PC-9 (cell line): Measurements from ENCODE around the gene IFT81. TPM values are rescaled to one million over a fixed set of nuclear protein-coding genes. Genes with fewer than 3 reads are reported as not detected.

ENCODE experiments used
- Bru-seq: library from RNA; stranded (reverse); fragments of 400-500 nt; gene quantifications from one replicate; lab custom pipeline; 2021; lab: Mats Ljungman, UMichigan
- BruChase-seq, 2 experiments: library from RNA; stranded (reverse); fragments of 400-500 nt; gene quantifications; one replicate each; lab custom pipeline; 2021; lab: Mats Ljungman, UMichigan
- BruUV-seq: library from RNA; stranded (reverse); fragments of 400-500 nt; replicated peaks from 2 replicates; lab custom pipeline; 2021; lab: Mats Ljungman, UMichigan
- CTCF ChIA-PET: fragments of 300-600 bp; sonication (Branson Sonifier 250); formaldehyde crosslinking; loops from one replicate; lab custom pipeline; 2022; ENCODE audit warnings: antibody characterized with exemption; lab: Charles Lee
- POLR2A ChIA-PET: fragments of 300-600 bp; sonication (Branson Sonifier 250); formaldehyde crosslinking; loops from one replicate; lab custom pipeline; 2022; ENCODE audit warnings: antibody characterized with exemption; ENCODE audit not compliant: unreplicated experiment; lab: Charles Lee
- DNase-seq, 2 experiments: peaks; one replicate each; pipeline versions ENCODE4 v3.0.0 to v3.0.0-alpha.2; 2015 to 2022; ENCODE audit warnings: mixed read lengths in 1 of 2
- H2AFZ ChIP-seq: fragments of 200-600 bp; sonication (generic); 2 replicates; pipeline ENCODE4 v1.8.1; 2017; ENCODE audit warnings: antibody characterized with exemption
- H3F3A ChIP-seq: fragments of 200-600 bp; sonication (generic); 2 replicates; pipeline ENCODE4 v1.8.1; 2017; ENCODE audit warnings: antibody characterized with exemption, mild to moderate bottlenecking, low read depth; ENCODE audit not compliant: insufficient read depth
- H3K27ac ChIP-seq: fragments of 200-600 bp; sonication (generic); 2 replicates; pipeline ENCODE4 v1.6.1; 2016; ENCODE audit warnings: mixed run types
- H3K27me3 ChIP-seq: fragments of 200-600 bp; sonication (generic); 2 replicates; pipeline ENCODE4 v1.6.1; 2016; ENCODE audit warnings: low read depth, mixed run types; ENCODE audit not compliant: insufficient read depth
- H3K36me3 ChIP-seq: fragments of 200-600 bp; sonication (generic); 2 replicates; pipeline ENCODE4 v1.6.1; 2016; ENCODE audit warnings: low read depth, mixed run types
- H3K4me1 ChIP-seq: fragments of 200-600 bp; sonication (generic); replicated peaks from 2 replicates; pipeline ENCODE4 v1.6.1; 2016; ENCODE audit warnings: mixed run types; ENCODE audit not compliant: insufficient read depth
- H3K4me2 ChIP-seq: fragments of 200-600 bp; sonication (generic); 2 replicates; pipeline ENCODE4 v1.6.1; 2017; ENCODE audit warnings: mixed run types
- H3K4me3 ChIP-seq: fragments of 200-600 bp; sonication (generic); 2 replicates; pipeline ENCODE4 v1.6.1; 2016; ENCODE audit warnings: mixed run types
- H3K79me2 ChIP-seq: fragments of 200-600 bp; sonication (generic); 2 replicates; pipeline ENCODE4 v1.6.1; 2017; ENCODE audit warnings: low read depth, mixed run types
- H3K9me2 ChIP-seq: fragments of 200-600 bp; sonication (generic); 2 replicates; pipeline ENCODE4 v1.8.1; 2017; ENCODE audit warnings: mild to moderate bottlenecking; ENCODE audit not compliant: insufficient read depth
- H3K9me3 ChIP-seq: fragments of 200-600 bp; sonication (generic); 2 replicates; pipeline ENCODE4 v1.8.1; 2016; ENCODE audit warnings: low read depth; ENCODE audit not compliant: insufficient read depth
- H4K20me1 ChIP-seq: fragments of 200-600 bp; sonication (generic); 2 replicates; pipeline ENCODE4 v1.8.1; 2017; ENCODE audit not compliant: insufficient read depth
- CTCF ChIP-seq: fragments of 200-600 bp; sonication (generic); conservative IDR thresholded peaks from 2 replicates; pipeline ENCODE4 v1.6.1; 2017; ENCODE audit warnings: mixed run types, antibody characterized with exemption, mild to moderate bottlenecking, moderate library complexity
- EZH2 ChIP-seq: fragments of 200-600 bp; sonication (generic); IDR thresholded peaks from 2 replicates; pipeline ENCODE4 v1.8.0; 2017; ENCODE audit warnings: antibody characterized with exemption, low read depth
- intact Hi-C: fragments of 100-400 bp; cut with micrococcal nuclease; formaldehyde crosslinking; loops from one replicate; pipeline ENCODE4 v1.10.0; 2022; ENCODE audit not compliant: unreplicated experiment
- long read RNA-seq: library from polyadenylated mRNA; stranded (forward); transcript quantifications from one replicate; pipeline ENCODE4 v2.0.0, GENCODE V29; 2022
- total RNA-seq: library from RNA; stranded (reverse); gene quantifications from 2 replicates; pipeline ENCODE4 v1.2.3, GENCODE V29; 2021

The IFT81 gene
- 12.4 and 19.3 TPM in 2 replicates for total RNA-seq
- Bru-seq, nascent RNA: percentile 71 among the genes with signal in this experiment
- percentile 58 among the genes with signal in this experiment for BruChase-seq, experiment 1, labeled RNA remaining after a 2-hour chase
- BruChase-seq, experiment 2, labeled RNA remaining after a 6-hour chase: percentile 49 among the genes with signal in this experiment
- long read RNA-seq, transcript IFT81-201 (19 exons, 3,108 nt): minor isoform, 8 of 46 reads
- long read RNA-seq, transcript IFT81-209 (19 exons, 2,710 nt): major isoform, 23 of 46 reads
- long read RNA-seq, partial matches to known transcripts: 4 of 46 reads
- long read RNA-seq, other reads (novel, unspliced or antisense): 10 of 46 reads

GRCh38 chr12:110124269-110124995 is at the start of gene IFT81:
Gene IFT81 (plus strand): TSS chr12:110124357. CDS start chr12:110127381, 3,024 bp downstream.
- H3K27me3 ChIP-seq: no peaks in the 10 kb centered on the region
- TSS peak; percentile 90 for BruUV-seq
- ChIA-PET CTCF (interaction anchor here (0.5 to 1.5 kb wide), 5 partner anchors 60 to 1544 kb away, joined by 3 to 7 read pairs (median 4); no protein-coding TSS in a partner anchor), POLR2A (interaction anchor here (0.5 to 1.0 kb wide), 8 partner anchors 9 to 1245 kb away, joined by 3 to 7 read pairs (median 4); partner anchors contain the start of gene ARPC3)
- peaks cover 3% of the 10 kb centered on the region; the same call in 1 of the 2 replicates for H3K36me3 ChIP-seq
- peaks cover 16% of the 10 kb centered on the region for H3K4me1 ChIP-seq
- TF ChIP-seq EZH2: no peak
- TF ChIP-seq CTCF: no peak
- peak within 1 kb of the TSS; percentile 98 for H3K4me3 ChIP-seq
- no peaks in the 10 kb centered on the region for H4K20me1 ChIP-seq
- no peaks in the 10 kb centered on the region for H3F3A ChIP-seq
- peak; percentile 65 to 92 for DNase-seq
- H3K9me3 ChIP-seq: no peaks in the 10 kb centered on the region
- peak within 1 kb of the TSS; percentile 95 for H3K4me2 ChIP-seq
- H3K79me2 ChIP-seq: peaks cover 13% of the 10 kb centered on the region; the same call in 1 of the 2 replicates
- no peaks in the 10 kb centered on the region for H3K9me2 ChIP-seq
- intact Hi-C loops: no loop called here
- peak within 1 kb of the TSS; percentile 99 for H2AFZ ChIP-seq
- peak within 1 kb of the TSS; percentile 48; the same call in 1 of the 2 replicates for H3K27ac ChIP-seq

GRCh38 chr12:110075880-110076279 is 48.3 kb upstream of the IFT81 start:
- POLR2A ChIA-PET: no interaction called here
- Histone ChIP-seq H3K4me3 (no peak overlapping the region), H3K4me1 (no peaks in the 10 kb centered on the region), H4K20me1 (no peaks in the 10 kb centered on the region), H3K79me2 (no peaks in the 10 kb centered on the region), H3K9me3 (no peaks in the 10 kb centered on the region), H3K4me2 (no peak overlapping the region), H3K27ac (no peak overlapping the region), H3K27me3 (peaks cover 9% of the 10 kb centered on the region; the same call in 1 of the 2 replicates), H3F3A (no peaks in the 10 kb centered on the region), H2AFZ (no peak overlapping the region), H3K9me2 (no peaks in the 10 kb centered on the region), H3K36me3 (no peaks in the 10 kb centered on the region)
- no peak for DNase-seq
- TF ChIP-seq CTCF (no peak), EZH2 (no peak)
- CTCF ChIA-PET: no interaction called here
- intact Hi-C loops: no loop called here
- no TSS peak for BruUV-seq

GRCh38 chr12:110077800-110078199 is 46.4 kb upstream of the IFT81 start:
- no peak for DNase-seq
- Histone ChIP-seq H3K9me3 (no peaks in the 10 kb centered on the region), H3K4me2 (no peak overlapping the region), H3K4me1 (no peaks in the 10 kb centered on the region), H4K20me1 (no peaks in the 10 kb centered on the region), H3K9me2 (no peaks in the 10 kb centered on the region), H3K27me3 (peaks cover 9% of the 10 kb centered on the region; the same call in 1 of the 2 replicates), H3K36me3 (no peaks in the 10 kb centered on the region), H3F3A (no peaks in the 10 kb centered on the region), H2AFZ (no peak overlapping the region), H3K27ac (no peak overlapping the region), H3K4me3 (no peak overlapping the region), H3K79me2 (no peaks in the 10 kb centered on the region)
- POLR2A ChIA-PET: no interaction called here
- no TSS peak for BruUV-seq
- no peak for TF ChIP-seq CTCF
- TF ChIP-seq EZH2: no peak
- intact Hi-C loops: no loop called here
- CTCF ChIA-PET: no interaction called here
